Endothelial cell (in vitro differentiated cells): ENCODE measurements around the gene SSRP1. TPM values are rescaled to one million over a fixed set of nuclear protein-coding genes. Genes with fewer than 3 reads are reported as not detected.
A peak's percentile ranks its signal among the peaks of the same experiment; 100 is the strongest.

Source experiments
- DNase-seq: peaks from one replicate; pipeline ENCODE4 v3.0.0; 2021; ENCODE audit warnings: low spot score
- H3K27ac Mint-ChIP-seq: one replicate; pipeline ENCODE4 v1.8.0; 2021; ENCODE audit warnings: mixed read lengths, inconsistent platforms; ENCODE audit not compliant: unreplicated experiment
- H3K27me3 Mint-ChIP-seq: one replicate; pipeline ENCODE4 v1.8.0; 2021; ENCODE audit warnings: mild to moderate bottlenecking, moderate library complexity, mixed read lengths, inconsistent platforms; ENCODE audit not compliant: unreplicated experiment
- H3K36me3 Mint-ChIP-seq: one replicate; pipeline ENCODE4 v1.8.0; 2021; ENCODE audit warnings: mild to moderate bottlenecking, low read depth, mixed read lengths, inconsistent platforms; ENCODE audit not compliant: unreplicated experiment
- H3K4me1 Mint-ChIP-seq: one replicate; pipeline ENCODE4 v1.8.0; 2021; ENCODE audit warnings: mild to moderate bottlenecking, mixed read lengths, inconsistent platforms; ENCODE audit not compliant: unreplicated experiment
- H3K4me3 Mint-ChIP-seq: one replicate; pipeline ENCODE4 v1.8.0; 2021; ENCODE audit warnings: mild to moderate bottlenecking, mixed read lengths, inconsistent platforms; ENCODE audit not compliant: unreplicated experiment
- H3K9me3 Mint-ChIP-seq: one replicate; pipeline ENCODE4 v1.8.0; 2021; ENCODE audit warnings: mixed read lengths, inconsistent platforms; ENCODE audit not compliant: unreplicated experiment
- total RNA-seq: library from RNA; stranded (reverse); fragmentation: NEBNext Ultra II Directional; extraction: Animal tissue kit (Norgen Biotek cat#: 25700); gene quantifications from one replicate; pipeline ENCODE4 v1.2.1, GENCODE V29; 2021; ENCODE audit not compliant: unreplicated experiment
- TF ChIP-seq, protein P1 (sequence below): fragments of 200-600 bp; sonication (generic); IDR thresholded peaks from one replicate; pipeline ENCODE4 v1.5.0; 2021; ENCODE audit warnings: antibody characterized with exemption; ENCODE audit not compliant: unreplicated experiment

The SSRP1 gene
- total RNA-seq, 1 donor from 2014 or later, result 134 TPM

DNA sequence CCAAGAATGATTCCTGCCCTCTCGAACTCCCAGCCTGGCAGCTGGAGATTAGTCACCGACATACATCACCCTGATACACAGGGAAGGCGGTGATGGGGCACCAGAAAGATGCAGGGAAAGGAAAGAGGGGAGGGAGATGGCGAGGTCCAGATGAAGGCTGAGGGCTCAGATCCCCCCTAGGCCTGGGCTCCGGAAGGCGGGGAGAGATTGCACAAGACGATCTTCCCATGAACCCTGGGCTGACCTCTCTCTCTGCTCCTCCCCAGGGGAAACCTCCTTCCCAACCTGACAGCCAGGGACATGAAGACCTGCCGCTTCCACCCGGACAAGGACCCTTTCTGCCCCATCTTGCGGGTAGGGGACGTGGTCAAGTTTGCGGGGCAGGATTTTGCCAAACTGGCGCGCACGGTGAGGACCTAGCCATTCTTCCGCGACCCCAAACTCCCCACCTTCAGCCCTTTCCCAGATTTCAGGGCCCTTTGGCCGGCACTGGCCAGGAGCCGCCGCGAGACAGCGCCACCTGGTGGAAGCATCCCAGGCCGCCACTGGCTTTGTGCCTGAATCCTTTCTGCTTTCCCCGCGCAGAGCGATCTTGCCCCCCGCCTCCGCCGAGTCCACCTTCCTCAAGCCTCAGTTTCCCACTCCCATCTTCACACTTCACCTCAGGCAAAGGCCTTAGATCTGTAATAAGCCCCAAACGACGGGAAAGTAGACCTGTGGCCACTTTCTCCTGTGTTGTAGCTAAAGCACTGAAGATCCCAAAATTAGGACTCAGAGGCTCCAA is 14.0 kb upstream of the SSRP1 start:
- H3K27me3 Mint-ChIP-seq, result peaks cover 9% of the 10 kb centered on the region
- no peaks in the 10 kb centered on the region for H3K4me1 Mint-ChIP-seq
- H3K36me3 Mint-ChIP-seq, result no peaks in the 10 kb centered on the region
- peak; percentile 85 for DNase-seq
- no peak overlapping the region for H3K27ac Mint-ChIP-seq
- TF ChIP-seq, protein P1, sequence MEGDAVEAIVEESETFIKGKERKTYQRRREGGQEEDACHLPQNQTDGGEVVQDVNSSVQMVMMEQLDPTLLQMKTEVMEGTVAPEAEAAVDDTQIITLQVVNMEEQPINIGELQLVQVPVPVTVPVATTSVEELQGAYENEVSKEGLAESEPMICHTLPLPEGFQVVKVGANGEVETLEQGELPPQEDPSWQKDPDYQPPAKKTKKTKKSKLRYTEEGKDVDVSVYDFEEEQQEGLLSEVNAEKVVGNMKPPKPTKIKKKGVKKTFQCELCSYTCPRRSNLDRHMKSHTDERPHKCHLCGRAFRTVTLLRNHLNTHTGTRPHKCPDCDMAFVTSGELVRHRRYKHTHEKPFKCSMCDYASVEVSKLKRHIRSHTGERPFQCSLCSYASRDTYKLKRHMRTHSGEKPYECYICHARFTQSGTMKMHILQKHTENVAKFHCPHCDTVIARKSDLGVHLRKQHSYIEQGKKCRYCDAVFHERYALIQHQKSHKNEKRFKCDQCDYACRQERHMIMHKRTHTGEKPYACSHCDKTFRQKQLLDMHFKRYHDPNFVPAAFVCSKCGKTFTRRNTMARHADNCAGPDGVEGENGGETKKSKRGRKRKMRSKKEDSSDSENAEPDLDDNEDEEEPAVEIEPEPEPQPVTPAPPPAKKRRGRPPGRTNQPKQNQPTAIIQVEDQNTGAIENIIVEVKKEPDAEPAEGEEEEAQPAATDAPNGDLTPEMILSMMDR, result peak; percentile 92
- H3K4me3 Mint-ChIP-seq, result no peak overlapping the region
- H3K9me3 Mint-ChIP-seq, result no peaks in the 10 kb centered on the region

DNA sequence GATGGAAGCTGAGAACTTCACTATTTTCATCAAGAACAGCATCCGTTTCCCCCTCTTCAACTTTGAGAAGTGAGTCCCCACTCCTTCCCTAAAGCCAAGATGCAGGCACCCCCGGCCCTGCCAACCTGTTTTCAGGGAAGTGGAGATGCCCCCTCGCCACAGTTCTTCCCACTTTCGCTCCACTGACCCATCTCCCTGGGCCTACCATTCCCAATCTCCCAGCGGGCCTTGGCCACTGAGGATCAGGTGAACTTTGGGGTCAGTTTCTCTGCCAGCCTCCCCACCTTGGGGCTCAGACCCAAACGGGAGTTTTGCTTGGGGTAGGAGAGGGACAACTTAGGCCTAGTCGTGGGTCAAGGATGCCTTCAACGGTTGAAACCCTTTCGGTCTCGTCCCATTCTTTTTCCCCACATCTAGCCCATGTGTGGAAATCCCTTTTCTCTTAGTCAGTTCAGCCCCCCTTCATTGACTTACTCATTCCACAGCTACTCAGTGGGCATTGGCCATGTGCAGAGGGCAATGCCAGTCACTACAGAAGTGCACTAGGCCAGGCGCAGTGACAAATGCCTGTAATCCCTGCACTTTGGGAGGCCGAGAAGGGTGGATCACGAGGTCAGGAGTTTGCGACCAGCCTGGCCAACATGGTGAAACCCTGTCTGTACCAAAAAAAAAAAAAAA is 13.1 kb upstream of the SSRP1 start:
- H3K4me3 Mint-ChIP-seq, result no peak overlapping the region
- H3K27me3 Mint-ChIP-seq, result peaks cover 7% of the 10 kb centered on the region
- TF ChIP-seq, protein P1, result no peak
- no peak for DNase-seq
- H3K4me1 Mint-ChIP-seq, result no peaks in the 10 kb centered on the region
- H3K9me3 Mint-ChIP-seq, result no peaks in the 10 kb centered on the region
- H3K36me3 Mint-ChIP-seq, result no peaks in the 10 kb centered on the region
- H3K27ac Mint-ChIP-seq, result no peak overlapping the region

DNA sequence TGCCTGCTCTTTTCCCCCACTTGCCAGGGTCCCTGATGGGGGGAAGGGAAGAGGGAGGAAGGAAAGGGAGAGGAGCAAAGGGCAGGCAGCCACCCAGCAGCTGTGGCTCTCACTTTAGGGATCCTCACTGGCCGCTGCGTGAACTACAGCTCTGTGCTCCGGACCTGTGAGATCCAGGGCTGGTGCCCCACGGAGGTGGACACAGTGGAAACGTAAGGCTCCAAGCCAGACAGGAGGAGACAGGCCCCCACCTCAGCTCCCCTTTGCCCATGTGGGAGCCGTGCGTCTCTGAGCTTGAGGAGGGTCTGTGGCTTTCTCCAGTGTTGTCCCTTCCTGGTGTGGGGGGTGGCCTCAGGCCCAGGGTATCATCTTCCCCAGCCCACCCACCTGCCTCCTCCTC is 12.4 kb upstream of the SSRP1 start:
- peaks cover 5% of the 10 kb centered on the region for H3K27me3 Mint-ChIP-seq

DNA sequence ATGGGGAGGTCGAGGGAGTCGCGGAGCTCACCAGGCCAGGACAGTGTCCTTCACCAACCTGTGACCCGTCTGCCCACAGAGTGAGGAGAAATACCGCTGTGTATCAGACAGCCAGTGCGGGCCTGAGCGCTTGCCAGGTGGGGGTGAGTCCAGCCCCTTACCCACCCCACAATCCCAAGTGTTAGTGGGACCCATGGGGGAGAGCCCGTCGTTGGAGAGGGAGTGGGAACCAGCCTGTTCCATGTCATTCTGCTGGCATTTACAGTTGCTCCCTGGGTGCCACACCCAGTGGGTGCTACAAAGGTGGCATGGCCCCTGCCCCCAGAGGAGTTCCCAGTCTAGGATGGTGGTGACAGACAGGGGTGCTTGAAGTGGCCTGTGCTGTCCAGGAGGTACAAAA is 11.6 kb upstream of the SSRP1 start:
- Mint-ChIP-seq H3K36me3 (no peaks in the 10 kb centered on the region), H3K4me1 (no peaks in the 10 kb centered on the region), H3K9me3 (no peaks in the 10 kb centered on the region), H3K27me3 (peaks cover 5% of the 10 kb centered on the region), H3K4me3 (no peak overlapping the region), H3K27ac (no peak overlapping the region)
- TF ChIP-seq, protein P1, result no peak
- DNase-seq, result no peak

More for the DNA sequence above, 12.4 kb upstream of the SSRP1 start:
- H3K9me3 Mint-ChIP-seq, result no peaks in the 10 kb centered on the region
- TF ChIP-seq, protein P1, result no peak
- H3K36me3 Mint-ChIP-seq, result no peaks in the 10 kb centered on the region
- H3K4me3 Mint-ChIP-seq, result no peak overlapping the region
- H3K4me1 Mint-ChIP-seq, result no peaks in the 10 kb centered on the region
- H3K27ac Mint-ChIP-seq, result no peak overlapping the region
- no peak for DNase-seq
